Nephron (organoid): ENCODE measurements around the gene SSBP4.
A peak's percentile ranks its signal among the peaks of the same experiment; 100 is the strongest.

Source experiments
- H3K27ac Mint-ChIP-seq, 3 experiments: 2 replicates each; pipeline ENCODE4 v1.8.0; 2020; ENCODE audit warnings: mixed read lengths in 3 of 3, mild to moderate bottlenecking in 2 of 3, moderate library complexity in 1 of 3
- H3K27me3 Mint-ChIP-seq: 2 replicates; pipeline ENCODE4 v1.8.0; 2021; ENCODE audit warnings: low read depth, mild to moderate bottlenecking, moderate library complexity, mixed read lengths
- H3K36me3 Mint-ChIP-seq: 2 replicates; pipeline ENCODE4 v1.8.0; 2020; ENCODE audit warnings: low read depth, mixed read lengths
- H3K4me1 Mint-ChIP-seq: 2 replicates; pipeline ENCODE4 v1.8.0; 2020; ENCODE audit warnings: mixed read lengths
- H3K4me3 Mint-ChIP-seq, 3 experiments: 2 replicates each; pipeline ENCODE4 v1.8.0; 2020; ENCODE audit warnings: mild to moderate bottlenecking in 3 of 3, mixed read lengths in 3 of 3, moderate library complexity in 2 of 3
- H3K9me3 Mint-ChIP-seq: 2 replicates; pipeline ENCODE4 v1.8.0; 2020; ENCODE audit warnings: mixed read lengths
- TF ChIP-seq, protein P1 (sequence below), 3 experiments: fragments of 200-600 bp; sonication (generic); IDR thresholded peaks; one replicate each; pipeline ENCODE4 v1.5.0; 2021; ENCODE audit warnings: antibody characterized with exemption in 3 of 3; ENCODE audit not compliant: unreplicated experiment in 3 of 3

The SSBP4 gene

DNA sequence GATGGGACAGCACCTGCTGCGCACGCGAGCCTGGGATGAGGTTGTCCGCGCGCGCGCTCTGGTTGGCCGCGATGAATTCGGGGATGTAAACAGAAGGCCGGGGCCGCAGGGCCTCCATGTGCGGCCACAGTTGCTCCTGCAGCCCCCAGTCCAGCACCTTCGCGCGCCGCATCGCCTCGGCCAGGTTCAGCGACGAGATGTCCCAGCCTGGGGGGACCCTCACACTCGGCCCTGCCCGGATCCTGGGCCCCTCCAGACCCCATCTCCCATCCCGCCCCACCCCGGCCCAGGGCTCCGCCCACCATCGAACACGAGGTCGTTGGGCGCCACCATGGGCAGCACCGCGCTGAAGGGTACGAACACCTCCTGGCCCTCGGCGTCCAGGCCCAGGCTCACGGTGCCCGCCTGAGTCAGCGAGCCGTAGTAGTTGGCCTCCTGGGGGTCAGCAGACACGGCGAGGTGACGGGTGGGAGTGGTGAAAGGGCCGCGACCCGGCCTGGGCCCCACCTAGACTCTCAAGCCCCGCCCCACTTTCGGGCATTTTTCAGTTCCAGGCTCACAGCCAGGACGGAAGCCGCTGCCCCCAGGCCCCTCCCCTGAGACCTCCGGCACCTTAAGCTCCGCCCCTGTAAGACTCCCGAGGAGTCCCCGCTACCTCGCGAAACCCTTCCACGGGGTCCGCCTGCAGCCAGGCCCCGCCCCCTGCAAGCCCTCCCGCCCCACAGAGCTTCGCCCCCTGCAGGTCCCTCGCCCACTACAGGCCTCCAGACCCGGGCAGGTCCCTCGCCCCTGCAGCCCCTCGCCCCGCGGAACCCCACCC is 17.7 kb downstream of the SSBP4 start:
- TF ChIP-seq, protein P1, sequence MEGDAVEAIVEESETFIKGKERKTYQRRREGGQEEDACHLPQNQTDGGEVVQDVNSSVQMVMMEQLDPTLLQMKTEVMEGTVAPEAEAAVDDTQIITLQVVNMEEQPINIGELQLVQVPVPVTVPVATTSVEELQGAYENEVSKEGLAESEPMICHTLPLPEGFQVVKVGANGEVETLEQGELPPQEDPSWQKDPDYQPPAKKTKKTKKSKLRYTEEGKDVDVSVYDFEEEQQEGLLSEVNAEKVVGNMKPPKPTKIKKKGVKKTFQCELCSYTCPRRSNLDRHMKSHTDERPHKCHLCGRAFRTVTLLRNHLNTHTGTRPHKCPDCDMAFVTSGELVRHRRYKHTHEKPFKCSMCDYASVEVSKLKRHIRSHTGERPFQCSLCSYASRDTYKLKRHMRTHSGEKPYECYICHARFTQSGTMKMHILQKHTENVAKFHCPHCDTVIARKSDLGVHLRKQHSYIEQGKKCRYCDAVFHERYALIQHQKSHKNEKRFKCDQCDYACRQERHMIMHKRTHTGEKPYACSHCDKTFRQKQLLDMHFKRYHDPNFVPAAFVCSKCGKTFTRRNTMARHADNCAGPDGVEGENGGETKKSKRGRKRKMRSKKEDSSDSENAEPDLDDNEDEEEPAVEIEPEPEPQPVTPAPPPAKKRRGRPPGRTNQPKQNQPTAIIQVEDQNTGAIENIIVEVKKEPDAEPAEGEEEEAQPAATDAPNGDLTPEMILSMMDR (IDR thresholded peaks at IDR 0.05; ENCODE audit: unreplicated experiment in 3 of 3): no peak
- Mint-ChIP-seq H3K27ac (peak overlapping the region; percentile 63 to 90 (median 87)), H3K27me3 (no peaks in the 10 kb centered on the region), H3K4me3 (peak overlapping the region; percentile 84 to 88 (median 87)), H3K9me3 (no peaks in the 10 kb centered on the region), H3K4me1 (peaks cover 40% of the 10 kb centered on the region), H3K36me3 (no peaks in the 10 kb centered on the region)

DNA sequence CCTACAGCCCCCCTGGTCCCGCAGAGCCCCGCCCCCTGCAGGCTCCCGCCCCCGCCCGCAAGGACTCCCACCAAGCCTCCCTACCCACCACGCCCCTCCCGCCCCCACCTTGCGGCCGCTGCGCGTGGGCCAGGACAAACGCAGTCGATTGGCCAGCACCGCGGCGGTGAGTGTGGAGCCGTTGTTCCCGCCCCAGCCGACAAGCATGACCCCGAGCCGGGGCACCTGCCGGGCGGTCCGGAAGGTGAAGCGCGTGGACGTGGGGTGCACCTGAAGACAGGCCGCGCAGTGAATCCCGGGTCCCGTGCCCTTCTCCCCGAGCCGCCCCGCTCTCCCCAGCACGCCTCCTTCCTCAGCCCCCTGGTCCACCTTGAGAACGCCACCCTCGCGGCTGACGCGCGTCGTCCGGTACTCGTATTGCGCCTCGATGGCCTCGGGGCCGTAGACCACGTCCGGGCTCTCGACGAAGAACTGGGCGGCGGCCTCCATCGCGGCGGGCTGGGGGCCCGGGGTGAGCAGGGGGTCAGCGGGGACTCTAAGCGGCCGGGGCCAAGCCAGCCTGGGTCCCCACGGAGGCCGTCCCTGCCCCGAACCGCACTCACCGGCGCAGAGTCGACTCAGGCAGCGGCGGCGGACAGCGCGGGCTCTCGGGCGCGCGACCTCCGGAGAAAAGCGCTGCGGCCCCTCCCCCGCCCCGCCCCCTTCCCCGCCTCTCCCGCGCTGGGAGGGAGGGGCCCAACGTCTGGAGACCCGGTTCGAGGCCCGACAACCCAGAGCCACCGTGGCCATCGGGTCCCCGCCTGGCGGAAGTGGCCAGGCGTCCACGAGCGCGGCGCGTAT is 18.5 kb downstream of the SSBP4 start, which contains the start of gene ISYNA1:
ISYNA1 (minus strand) TSS at position 643 of the 840 bp plus-strand sequence; CDS start at position 489, 154 bp downstream.
- Mint-ChIP-seq H3K36me3 (peaks cover 4% of the 10 kb centered on the region), H3K4me3 (peak within 1 kb of the TSS; percentile 84 to 87 (median 86))
- TF ChIP-seq, protein P1 (IDR thresholded peaks at IDR 0.05; ENCODE audit: unreplicated experiment in 3 of 3): no peak

DNA sequence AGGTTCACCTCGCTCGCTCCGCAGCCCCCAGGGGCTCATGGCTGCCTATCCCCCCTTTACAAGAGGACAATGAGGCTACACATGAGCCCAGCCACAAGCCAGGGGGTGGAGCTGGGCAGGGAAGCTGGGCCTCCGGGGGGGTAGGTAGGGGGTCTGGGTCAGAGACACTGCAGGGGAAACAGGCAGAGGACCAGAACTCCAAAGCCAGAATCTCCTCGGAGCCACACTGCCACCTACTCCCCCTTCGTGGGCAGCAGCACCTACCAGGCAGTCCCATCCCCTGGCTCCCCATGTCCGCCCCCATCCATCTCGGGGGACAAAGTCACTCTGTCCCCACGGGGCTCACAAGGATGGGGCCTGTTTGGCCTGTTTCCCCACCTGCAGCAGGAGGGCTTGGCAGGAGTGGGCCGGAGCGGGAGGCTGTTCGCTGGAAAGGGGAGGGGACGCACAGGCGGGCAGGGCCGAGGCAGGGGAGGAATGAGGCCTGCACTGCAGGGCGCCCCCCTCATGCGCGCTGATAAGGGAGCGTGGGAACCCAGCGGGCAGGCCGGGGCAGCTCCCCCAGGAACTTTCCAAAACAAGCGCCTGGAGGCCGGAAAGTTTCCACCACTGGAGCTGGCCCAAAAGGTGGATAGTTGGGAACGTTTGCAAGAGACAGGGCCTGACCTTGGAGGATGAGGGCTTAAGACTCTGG is 19.3 kb downstream of the SSBP4 start:
- H3K4me3 Mint-ChIP-seq: peak overlapping the region; percentile 74 to 81 (median 81)
- H3K4me1 Mint-ChIP-seq: peaks cover 44% of the 10 kb centered on the region
- H3K27me3 Mint-ChIP-seq: no peaks in the 10 kb centered on the region
- no peaks in the 10 kb centered on the region for H3K9me3 Mint-ChIP-seq
- H3K36me3 Mint-ChIP-seq: peaks cover 5% of the 10 kb centered on the region
- TF ChIP-seq, protein P1 (IDR thresholded peaks at IDR 0.05; ENCODE audit: unreplicated experiment in 3 of 3): no peak
- H3K27ac Mint-ChIP-seq: peak overlapping the region; percentile 96 to 98 (median 98)

More for the DNA sequence above, 18.5 kb downstream of the SSBP4 start, which contains the start of gene ISYNA1:
- Mint-ChIP-seq H3K9me3 (no peaks in the 10 kb centered on the region), H3K27me3 (no peaks in the 10 kb centered on the region), H3K27ac (peak within 1 kb of the TSS; percentile 96 to 98 (median 98)), H3K4me1 (peaks cover 41% of the 10 kb centered on the region)

DNA sequence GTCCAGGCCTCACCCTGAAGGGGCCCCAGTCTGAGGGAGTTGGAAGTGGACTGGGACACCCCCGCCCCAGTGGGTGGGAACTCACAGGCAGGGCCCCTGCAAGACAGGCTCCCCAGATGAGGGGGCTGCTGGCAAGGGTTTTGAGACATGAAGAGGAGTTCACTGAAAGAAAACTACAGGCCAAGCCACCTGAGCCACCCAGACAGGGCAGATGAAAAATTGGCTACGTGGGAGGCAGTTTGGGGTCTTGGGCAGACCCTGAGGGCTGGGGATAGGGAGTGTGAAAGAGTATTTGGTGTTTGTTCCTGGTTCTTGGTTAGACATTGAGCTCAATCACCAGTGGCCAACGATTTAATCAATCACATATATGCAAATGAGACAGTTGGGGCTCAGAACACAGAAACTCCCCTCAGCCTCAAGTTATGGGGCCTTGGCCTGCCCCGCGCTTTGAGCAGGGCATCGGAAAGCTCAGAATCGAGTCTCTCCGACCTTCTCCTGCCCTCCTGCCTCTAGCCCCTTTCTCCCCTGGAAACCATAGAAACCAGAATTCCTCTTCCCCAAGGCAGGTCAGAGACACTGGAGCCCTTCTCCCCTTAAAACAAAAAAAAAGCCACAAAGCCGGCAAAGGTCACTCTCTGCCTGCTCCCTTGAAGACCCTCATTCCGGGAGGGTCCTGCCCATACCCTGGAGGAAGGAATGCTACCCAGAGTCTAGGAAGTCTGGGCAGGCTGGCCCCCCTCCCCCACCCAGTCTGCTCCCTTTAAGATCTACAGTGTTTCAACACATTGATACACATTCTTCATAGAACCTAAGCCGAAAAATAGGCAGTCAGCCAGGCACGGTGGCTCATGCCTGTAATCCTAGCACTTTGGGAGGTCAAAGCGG is 20.1 kb downstream of the SSBP4 start:
- Mint-ChIP-seq H3K36me3 (peaks cover 5% of the 10 kb centered on the region), H3K4me1 (peaks cover 42% of the 10 kb centered on the region), H3K27me3 (no peaks in the 10 kb centered on the region), H3K27ac (peak overlapping the region; percentile 96 to 98 (median 98)), H3K4me3 (peak overlapping the region; percentile 74 to 81 (median 81)), H3K9me3 (no peaks in the 10 kb centered on the region)
- TF ChIP-seq, protein P1 (IDR thresholded peaks at IDR 0.05; ENCODE audit: unreplicated experiment in 3 of 3): peak in 2 of 3 experiments; percentile 9 to 17

DNA sequence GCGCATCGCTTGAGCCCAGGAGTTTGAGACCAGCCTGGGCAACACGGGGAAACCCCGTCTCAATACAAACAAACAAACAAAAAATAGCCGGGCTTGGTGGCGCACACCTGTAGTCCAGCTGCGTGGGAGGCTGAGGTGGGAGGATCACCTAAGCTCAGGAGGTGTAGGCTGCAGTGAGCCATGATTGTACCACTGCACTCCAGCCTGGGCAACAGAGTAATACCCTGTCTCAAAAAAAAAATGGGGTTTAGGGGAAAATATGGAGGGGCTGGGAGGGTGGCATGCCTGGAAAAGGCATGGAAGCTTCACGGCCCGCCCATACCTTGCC is 20.7 kb downstream of the SSBP4 start:
- no peaks in the 10 kb centered on the region for H3K27me3 Mint-ChIP-seq
- H3K27ac Mint-ChIP-seq: peak overlapping the region; percentile 96 to 98 (median 98)
- peak overlapping the region; percentile 74 to 81 (median 81) for H3K4me3 Mint-ChIP-seq
- H3K36me3 Mint-ChIP-seq: peaks cover 5% of the 10 kb centered on the region
- TF ChIP-seq, protein P1 (IDR thresholded peaks at IDR 0.05; ENCODE audit: unreplicated experiment in 3 of 3): no peak
- peaks cover 36% of the 10 kb centered on the region for H3K4me1 Mint-ChIP-seq
- no peaks in the 10 kb centered on the region for H3K9me3 Mint-ChIP-seq
